GM12892 (cell line): ENCODE measurements around the gene RAPGEF2.

Experiments used
- POLR2A ChIP-seq: IDR thresholded peaks from 2 replicates; pipeline ENCODE4 v1.6.1; 2011; ENCODE audit warnings: low read depth, low read length, control low read depth
- POLR2AphosphoS5 ChIP-seq: IDR thresholded peaks from 2 replicates; pipeline ENCODE4 v1.6.1; 2011; ENCODE audit warnings: low read depth, low read length, control low read depth
- TAF1 ChIP-seq: IDR thresholded peaks from 2 replicates; pipeline ENCODE4 v1.6.1; 2011; ENCODE audit warnings: low read depth, mild to moderate bottlenecking, control low read depth, low read length, borderline replicate concordance

- TF ChIP-seq TAF1 (no peak), POLR2AphosphoS5 (no peak), POLR2A (no peak)
These were observed 30.7 kb upstream of the RAPGEF2 start for GRCh38 chr4:159071969-159072765.
